Ammon's horn (tissue), 1 donor: ENCODE results near the gene NAV2.

Experiments
- DNase-seq: peaks from one replicate; pipeline ENCODE4 v3.0.0-alpha.2; 2016; ENCODE audit warnings: low spot score

NAV2 gene

DNA sequence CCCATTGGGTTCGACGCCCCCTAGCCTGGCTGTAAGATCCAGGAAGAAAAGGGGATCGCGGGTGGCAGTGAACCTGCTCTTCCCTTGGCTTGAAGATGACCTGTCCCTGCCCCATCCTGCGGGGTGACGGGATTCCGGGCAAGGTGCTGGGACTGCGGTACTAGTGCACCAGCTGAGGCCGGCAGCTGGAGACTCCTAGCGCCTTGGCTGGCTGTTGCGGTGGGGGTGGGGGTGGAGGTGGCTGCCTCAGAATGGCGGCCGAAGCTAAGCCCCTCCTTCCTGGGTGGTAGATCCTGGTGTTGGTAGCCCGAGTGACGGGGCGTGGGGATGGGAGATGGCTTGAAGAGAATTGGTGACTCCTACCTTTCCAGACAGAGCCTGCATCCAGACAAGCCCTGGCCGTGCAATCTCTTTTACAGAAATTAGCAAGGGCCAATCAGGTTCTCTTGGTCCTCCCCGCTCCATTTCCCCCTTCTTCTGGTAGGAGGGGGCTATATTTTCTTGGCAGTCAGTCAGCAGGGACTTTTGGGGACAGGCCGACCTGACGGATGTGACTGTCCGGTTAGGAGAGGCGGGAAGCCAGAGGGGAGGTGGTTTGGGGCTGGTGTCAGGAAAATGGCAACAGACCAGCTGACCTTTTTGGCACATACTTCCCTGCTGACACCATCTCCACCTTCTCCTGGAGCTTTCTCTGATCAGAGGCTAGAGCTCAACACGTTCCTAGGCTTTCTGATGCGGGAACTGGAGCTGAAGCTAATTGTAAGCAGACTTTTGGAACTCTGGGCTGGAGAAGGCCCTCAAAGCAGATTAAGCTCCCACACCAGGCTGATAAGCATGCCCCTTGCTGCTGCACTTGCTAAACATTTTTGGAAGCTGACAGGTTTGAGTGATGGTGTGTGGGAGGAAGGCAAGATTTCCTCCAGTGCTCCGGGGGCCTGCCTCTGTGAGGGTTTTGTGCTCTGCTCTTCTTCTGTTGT is 2.0 kb downstream of the NAV2 start:
- DNase-seq = peak; percentile 50

DNA sequence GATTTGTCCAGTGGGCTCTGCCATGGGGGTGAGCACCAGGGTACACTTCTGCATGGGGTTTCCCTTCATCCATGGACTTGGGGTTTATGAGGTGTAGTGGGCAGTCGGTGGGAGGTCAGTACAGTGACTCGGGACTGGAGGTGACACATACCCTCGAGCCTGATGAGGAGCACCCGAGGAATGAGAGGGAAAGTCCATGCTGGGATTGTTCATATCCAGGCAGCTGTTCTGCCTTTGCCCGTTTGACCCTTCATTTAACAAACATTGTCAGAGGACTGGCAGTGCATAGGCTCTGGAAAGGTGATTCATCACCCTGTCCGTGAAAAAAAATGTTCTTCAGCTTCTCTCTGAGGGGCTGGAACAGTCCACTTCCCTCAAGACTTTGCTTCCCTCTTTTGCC is 2.7 kb downstream of the NAV2 start:
- no peak for DNase-seq

DNA sequence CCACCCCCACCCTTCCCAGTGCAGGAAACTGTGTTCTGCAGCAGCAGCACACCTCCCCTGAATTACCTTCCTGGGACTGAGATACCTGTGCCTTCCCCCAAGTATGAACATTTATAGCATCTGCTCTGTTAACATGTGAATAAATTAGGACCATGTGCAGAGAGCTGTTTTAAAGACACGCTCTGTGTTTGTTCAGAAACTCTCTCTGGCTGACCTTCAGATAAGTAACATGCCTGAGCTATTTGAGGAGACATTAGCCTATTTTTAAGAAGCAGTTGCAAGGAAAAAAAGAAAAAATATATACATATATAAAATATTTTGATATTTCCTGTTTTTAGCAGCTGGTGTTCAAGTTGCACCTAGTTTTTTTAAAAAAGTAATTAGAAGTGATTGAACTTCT is 5.4 kb downstream of the NAV2 start:
- no peak for DNase-seq

DNA sequence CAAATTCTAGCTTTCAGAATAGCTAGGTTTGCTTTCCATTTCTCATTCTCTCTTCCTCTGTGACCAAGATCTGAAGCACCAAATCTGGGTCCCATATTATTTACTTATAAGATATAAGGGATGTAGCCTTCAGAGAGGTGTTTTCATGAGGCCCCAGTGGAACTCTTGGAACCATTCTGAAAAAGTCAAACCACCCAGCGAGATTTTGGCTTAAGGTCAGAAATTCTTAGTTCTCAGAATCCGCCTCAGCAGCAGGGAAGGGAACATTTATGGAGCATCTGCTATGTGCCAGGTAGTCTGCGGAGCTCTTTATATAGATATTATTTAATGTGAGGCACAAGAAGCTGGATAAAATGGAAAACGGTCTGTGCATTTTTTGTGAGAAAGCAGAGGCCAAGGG is 6.3 kb downstream of the NAV2 start:
- DNase-seq = no peak

DNA sequence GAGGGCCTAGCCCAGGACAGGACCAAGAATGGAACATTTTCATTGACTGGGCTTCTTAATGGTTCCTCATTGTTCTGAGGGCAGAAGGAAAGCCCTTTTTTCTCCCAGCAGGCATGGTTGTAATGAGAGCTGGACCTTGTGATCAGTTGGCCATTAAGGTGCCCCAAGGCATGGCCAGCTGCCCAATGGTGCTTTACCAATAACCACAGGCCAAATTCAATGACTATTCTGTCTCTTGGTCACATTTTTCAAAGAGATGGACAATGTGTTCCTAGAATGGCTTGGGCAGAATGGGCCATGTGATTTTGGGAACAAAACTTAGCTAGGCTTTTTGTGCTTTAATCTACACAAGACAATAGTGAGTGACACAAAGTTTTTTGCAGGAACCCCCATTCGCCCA is 7.3 kb downstream of the NAV2 start:
- peak; percentile 68 for DNase-seq

DNA sequence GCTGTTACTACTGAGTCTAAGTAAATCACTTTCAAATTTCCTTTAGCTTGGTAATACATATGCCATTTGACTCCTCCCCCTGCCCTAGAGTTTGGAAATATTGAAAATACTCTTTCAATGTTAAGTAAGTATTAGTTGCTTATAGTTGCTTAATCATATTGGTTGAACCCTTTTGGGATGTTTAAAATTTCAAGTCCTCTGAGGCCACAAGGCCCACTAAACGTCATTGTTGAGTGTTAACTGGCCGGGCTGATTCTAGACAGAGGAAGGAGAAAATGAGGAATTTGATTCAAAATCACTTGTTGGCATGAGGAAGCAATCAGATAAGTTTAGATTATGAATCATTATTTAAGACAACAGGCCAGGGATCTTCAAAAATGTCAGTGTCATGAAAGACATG is 8.5 kb downstream of the NAV2 start:
- DNase-seq = no peak

DNA sequence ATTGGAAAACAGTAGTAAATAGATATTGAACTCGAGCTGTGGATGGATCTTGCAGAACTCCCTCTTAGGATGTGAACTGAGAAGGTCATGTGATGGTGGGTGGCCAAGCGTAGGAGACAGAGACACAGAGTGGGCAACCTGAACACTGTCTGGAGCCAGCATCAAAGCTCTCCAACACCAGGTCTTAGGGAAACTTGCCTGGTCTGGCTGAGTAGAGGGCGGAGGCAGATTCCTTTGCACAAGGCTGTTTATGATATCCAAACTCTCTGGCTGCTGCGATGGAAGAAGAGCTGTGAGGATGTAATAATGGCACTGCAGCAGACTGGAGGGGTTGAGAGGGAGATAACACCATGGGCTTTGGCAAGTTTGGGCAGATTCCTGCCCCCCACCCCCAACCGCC is 10.1 kb downstream of the NAV2 start:
- DNase-seq = no peak

DNA sequence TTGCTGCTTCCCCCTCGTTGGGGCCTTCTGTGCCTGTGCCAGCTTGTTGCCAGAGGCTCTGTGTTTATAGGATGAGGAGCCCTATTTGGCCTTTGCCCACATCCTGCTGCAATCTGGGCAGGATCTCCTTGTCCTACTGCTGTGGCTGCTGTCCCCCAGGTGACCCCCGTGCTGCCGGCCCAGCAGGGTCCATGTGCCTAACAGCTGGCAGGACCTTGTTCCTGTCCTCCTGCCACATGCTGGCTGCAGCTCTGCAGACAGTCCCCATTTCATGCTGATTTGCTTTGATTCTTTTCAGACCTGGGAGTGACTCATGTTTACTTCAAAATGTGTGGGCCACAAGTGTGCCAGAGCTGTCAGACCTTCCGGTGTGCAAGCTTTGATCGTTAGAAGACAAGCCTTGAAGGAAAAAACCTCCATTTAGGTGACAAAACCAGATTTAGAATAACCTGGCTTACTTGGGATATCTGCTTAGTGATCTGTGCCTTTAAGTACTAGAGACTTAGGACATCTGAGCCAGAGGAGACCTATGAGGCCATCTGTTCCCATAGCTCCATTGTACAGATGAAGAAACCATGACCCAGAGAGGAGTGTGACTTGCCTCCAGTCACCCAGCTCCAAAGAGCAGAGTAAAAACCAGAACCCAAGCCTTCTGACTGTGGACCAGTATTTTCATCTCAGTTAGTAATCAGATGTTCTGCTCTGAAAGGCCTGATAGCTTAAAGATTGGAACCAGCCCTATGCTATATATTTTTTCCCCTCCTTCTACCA is 11.1 kb downstream of the NAV2 start:
- no peak for DNase-seq

DNA sequence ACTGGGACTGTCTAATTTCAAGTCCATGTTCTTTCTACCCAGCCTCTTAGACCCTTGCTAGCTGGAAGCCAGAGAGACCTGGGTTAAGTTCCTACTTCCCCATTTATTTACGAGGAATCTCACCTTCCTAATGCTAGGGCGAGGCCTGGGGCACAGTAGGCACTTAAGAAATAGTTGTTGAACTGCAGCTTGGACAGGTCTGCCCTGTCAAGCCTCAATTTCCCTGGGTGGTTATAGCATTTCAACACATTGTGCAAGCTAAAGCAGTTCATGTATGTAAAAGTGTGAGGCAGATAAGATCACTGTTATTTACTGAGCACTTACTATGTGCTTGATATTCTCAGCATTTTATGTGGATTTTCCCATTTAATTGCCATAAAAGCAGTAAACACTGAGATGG is 12.1 kb downstream of the NAV2 start:
- DNase-seq = no peak

DNA sequence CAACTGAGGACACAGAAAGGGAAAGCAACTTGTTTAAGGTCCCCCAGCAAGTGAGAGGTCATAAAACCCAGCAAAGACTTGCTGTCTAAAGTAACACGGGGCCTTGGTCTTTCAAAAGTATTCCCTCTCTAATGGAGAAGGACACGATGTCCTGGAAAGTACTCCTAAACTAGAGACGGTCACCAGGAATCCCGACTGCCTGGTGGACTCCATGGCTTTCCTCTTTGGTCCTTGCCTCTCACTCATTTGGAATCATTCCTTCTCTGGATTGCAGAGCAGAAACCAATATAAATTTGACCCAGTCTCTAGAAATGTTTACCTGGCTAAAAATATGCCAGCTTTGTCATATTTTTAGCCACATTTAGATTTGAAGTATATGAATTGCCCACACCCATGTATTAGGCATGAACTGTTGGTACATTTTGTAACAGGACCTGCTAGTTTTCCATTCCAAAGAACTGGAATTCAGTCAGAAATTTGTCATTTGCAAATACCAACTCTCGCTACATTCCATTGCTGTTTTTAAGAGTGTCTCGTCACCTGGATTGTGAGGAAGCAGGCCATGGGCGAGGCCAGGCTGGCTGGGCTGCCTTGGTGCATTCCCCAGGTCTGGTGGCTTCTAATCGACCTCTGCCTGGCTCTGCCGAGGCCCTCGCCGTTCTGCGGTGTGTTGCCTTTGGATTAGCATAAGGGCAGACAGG is 12.9 kb downstream of the NAV2 start:
- DNase-seq = no peak

DNA sequence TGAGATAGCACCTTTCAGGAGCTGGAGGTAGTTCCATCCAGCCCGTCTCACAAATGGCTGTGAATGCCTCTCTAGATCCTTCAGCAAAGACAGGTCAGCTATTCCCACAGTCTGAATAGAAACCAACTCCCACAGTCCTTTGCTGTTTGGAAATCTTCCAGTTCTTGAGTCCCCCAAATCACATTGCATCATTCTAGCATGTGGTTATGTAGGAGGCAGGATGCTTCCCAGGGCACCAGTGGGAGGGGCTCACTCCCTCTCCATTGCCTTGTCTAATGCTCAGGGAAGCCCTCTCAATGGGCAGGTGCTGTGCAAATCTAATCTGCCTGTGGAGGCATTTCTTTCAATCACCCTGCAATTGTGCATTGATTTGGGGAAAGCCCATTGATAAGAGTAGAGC is 14.6 kb downstream of the NAV2 start:
- DNase-seq = peak; percentile 66

DNA sequence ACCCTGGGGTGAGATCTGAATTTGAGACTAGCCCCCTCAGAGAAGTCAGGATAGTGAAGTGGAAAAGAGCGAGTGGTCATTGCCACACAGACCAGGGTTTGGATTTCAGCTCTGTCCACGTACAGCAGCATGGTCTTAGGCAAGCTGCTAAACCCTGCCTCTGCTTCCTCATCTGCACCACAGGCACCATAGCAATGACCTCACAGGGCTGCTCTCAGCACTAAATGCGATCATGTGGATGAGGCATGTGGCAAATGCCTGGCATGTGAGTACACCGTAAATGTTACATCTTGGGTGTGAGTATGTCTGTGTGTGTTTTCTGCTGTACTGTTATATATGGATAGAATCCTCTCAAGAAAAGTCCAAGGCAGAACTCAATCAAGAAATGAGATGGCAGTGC is 15.8 kb downstream of the NAV2 start:
- no peak for DNase-seq

DNA sequence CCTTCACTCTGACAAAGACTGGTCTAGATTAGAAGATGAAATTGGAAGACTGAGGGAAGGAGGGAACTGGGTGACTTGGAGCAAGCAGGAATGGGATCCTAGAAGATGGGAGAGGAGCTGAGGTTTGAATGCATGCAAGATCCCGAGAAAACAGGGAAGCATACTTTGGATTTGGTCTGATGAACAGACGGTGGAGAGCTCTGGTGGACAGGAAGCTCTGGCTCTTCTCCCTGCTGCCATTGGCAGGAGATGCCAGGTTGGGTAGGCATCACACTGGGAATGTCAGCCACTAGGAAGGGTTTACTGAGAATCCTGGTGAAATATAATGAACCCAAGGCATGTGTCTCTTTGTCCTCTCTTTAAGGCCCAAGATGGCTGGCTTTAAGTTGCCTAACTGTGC is 16.5 kb downstream of the NAV2 start:
- no peak for DNase-seq

DNA sequence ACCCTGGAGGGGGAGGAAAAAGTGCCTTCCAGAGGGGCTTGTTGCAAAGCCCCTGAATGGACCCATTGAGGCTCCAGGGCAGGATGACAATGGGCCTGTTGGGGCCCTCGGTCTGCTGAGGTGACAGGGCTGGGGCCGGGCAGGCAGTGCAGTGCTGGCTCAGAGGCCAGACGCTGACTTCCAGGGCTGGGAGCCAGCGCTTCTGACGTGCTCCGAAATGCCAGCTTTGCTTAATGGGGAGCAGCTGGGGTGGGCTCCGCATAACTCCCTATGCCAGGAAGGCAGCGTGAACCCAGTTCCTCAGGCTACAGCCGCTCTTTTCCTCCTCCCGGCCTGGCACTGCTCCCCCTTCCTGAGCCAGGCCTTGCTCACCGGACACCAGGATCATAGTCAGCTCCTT is 17.7 kb downstream of the NAV2 start:
- DNase-seq = peak; percentile 78

DNA sequence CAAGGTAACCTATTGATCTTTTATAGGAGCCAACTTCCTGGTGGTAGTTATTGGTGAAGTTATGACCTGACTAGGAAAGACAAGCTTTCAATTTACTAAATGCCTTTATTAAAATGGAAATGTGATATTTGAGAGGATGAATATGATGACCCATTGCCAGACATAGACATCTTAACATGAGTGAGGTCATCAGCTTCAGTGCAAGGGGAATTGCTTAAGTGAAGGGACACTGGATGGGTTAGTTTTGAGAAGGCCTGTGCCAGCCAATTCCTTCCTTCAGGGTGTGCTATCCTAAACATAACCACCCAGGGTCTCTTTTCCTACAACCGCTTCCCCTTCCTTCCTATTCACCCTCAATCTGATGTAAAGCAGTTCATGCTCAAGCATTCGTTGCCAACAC is 21.5 kb downstream of the NAV2 start:
- no peak for DNase-seq

DNA sequence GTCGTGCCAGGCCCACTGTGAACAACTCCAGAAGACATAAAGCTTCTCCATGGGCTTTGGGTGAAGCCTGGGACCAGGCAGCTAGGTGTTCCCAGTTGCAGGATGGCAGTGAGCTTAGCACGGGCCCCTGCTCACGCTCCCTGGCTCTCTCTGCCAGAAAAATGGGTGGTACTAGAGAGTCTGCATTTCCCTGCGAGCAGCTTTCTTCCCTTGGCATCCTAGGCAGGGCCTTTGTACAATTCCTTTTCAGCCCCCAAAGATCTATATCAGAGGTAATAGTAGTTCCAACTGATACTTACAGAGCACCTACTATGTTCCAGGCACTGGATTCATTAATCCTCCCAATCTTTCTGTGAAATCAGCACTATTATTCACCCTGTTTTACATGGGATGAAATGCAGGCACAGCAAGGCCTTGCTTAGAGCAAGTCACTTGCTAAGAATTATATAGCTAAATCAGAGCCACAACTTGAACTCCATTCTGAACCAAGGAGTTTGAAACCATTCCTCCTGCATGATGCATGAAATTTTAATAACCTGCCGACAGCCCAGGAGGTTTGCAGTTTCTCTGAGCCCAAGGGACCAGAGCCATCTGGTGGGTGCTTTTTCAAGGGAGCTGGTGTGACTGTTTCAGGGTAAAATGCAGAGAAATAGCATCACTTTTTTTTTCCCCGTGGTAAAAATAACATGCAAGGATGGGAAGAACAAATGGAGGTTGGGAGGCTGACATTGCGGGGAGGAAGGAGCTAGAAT is 22.7 kb downstream of the NAV2 start:
- peak; percentile 58 for DNase-seq

DNA sequence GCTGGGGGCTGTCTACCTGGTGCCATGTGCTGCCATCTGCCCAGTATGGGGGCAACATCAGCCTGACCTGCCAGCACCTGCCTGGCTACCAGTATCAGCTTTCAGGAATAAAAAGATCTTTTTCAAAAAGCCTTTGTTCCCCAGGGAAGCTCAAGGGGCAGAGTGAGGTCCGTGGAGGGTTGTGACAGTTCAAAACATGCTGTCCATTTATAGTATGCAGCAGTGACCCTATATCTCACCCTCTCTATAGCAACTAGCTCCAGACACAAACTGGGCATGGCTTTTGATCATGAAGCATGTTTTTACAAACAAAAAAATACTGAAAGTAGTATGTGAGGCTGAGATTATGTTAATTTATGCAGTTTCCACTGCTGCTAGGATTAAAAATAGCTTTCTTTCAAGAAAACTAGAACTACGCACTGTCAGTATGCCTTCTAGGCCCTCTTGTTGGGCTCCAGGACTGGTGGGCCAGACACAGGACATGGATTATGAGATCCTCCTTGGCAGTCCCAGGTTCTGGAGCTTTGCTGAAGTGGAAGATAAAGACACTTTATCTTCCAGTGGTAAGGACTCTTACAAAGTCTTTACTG is 23.4 kb downstream of the NAV2 start:
- no peak for DNase-seq

DNA sequence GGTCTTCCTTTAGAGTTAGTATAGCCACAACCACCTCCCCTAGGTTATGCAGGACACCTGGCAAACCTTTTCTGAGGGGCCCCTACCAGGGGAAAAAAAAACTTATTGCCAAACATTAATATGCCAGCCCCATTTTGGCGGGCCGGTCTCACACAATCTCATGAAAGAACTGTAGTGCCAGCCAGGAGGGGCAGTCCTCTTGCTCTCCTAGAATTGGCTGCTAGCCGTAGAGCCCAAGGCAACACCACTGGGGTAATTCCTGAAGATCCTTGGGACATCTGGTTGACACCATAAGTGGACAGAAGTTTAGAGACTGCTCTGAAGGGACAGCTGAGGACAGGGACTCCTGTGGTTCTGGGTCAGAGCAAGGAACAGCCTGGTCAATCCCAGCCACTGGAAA is 24.2 kb downstream of the NAV2 start:
- DNase-seq = no peak

DNA sequence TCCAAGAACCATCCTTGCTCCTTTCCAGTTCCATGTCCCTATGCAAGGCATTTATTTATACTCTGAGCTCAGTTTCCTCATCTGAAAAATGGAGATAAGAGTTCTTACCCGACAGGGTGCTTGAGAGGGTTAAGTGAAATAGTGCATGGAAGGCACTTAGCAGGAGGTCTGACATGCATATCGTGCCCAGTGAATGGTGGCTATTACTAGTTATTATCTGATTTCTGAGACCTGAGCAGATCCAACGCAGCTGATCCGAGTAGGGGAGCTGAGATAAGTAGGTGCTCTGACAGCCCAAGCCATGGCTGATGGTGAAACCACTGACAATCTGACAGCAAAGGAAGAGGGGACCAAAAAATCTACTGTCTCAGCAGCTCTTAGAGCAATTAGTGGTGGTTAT is 24.9 kb downstream of the NAV2 start:
- DNase-seq = no peak

DNA sequence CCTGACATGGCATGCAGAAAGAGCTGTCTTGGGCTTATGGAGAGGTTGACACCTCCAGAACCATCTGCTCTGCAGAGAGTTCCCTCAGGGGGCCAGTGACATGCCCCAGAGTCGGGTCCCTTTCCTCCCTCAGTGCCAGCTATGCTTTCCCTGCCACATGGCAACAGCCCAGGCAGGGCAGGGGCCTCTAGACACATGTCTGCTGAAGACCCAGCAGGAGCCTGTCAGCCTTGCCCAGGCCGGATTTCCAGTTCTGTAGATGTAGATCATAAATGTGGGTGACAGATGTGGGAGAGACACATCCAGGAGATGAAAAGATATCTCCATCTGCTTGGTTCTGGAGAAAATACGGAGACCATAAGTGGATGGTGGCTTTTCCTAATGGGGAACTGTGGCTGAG is 25.5 kb downstream of the NAV2 start:
- no peak for DNase-seq

DNA sequence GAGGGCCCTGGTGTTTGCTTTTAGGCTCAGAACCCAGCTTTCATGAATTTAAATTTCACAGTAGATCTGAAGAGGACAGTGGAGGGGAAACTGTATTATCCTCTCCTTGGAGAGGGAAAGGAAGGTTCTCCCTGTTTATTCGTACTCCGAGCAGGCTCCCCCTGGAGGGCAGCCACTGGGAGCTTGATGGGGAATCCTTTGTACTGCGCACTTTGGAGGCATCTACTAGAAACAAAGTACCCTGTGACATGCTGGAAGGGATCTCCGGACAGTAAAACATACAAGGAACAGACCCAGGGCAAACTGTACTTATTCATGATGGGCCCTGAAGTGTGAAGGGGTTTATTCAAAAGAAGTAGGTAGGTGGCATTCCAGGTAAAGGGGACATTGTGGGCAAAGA is 27.2 kb downstream of the NAV2 start:
- peak; percentile 61 for DNase-seq

DNA sequence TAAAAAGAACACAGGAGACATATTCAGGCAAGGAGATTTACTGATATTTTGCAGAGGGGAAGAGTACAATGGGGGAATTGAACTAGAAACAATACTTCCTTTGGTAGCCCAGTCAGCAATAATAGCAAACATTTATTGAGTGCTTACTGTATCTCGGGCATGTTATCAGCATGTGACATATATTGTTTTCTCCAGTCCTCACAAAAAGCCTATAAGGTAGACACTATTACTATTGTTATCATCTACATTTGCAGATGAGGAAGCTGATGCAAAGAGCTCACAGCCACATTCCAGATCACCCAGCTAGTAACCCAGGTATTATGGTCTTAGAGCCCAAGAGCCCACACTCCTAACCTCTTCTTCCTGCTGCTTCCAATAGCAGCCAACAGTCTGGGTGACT is 27.9 kb downstream of the NAV2 start:
- DNase-seq = no peak
